H4 (cell line): ENCODE results near the gene RAB11FIP4. TPM values are rescaled to one million over a fixed set of nuclear protein-coding genes. Genes with fewer than 3 reads are reported as not detected.
A peak's percentile ranks its signal among the peaks of the same experiment; 100 is the strongest.

Source experiments
- DNase-seq: peaks from one replicate; pipeline ENCODE4 v3.0.0-alpha.2; 2015; ENCODE audit warnings: low spot score
- total RNA-seq: library from RNA; depleted of rRNA; stranded (reverse); fragments of >200 nt; shearing (Covaris generic); gene quantifications from 2 replicates; pipeline ENCODE4 v1.2.3, GENCODE V29; 2014

The RAB11FIP4 gene
- total RNA-seq, 1 experiment from 2014 or later, result 4.8 TPM

- no peak for DNase-seq
These were observed 95.7 kb downstream of the RAB11FIP4 start for GRCh38 chr17:31487063-31487647.

DNA sequence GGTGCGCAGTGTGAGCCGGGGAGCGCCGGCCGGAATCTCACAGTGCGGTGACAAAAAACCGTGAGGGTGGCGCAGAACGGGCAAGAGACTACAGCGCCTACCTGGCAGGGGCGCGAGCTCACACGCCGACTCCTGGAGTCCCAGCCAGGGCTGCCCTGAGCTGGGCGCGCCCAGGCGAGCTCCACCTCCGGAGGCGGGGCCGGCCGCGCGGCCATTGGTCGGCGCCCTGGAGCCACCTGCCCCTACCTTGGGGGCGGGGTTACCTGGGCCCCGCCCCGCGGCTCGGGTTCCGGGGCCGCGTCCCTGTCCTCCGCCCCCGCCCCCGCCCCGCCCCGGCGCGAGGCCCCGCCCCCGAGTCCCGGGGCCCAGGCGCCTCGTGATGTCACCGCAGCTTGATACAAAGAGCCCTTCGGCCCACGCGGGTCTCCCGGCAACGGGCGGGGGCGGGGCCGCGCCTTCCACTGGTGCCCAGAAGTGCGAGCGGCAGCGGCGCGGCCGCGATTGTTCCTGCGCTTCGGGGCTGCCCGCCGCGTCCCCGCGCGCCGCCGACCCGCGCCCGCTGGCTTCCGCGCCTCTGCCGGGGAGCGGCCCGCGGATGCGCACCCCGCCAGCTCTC lies 96.3 kb downstream of the RAB11FIP4 start:
- DNase-seq, result peak; percentile 72

- no peak for DNase-seq
These were observed 96.9 kb downstream of the RAB11FIP4 start for GRCh38 chr17:31488264-31488981.

- no peak for DNase-seq
These were observed 97.5 kb downstream of the RAB11FIP4 start for GRCh38 chr17:31488982-31489294.

DNA sequence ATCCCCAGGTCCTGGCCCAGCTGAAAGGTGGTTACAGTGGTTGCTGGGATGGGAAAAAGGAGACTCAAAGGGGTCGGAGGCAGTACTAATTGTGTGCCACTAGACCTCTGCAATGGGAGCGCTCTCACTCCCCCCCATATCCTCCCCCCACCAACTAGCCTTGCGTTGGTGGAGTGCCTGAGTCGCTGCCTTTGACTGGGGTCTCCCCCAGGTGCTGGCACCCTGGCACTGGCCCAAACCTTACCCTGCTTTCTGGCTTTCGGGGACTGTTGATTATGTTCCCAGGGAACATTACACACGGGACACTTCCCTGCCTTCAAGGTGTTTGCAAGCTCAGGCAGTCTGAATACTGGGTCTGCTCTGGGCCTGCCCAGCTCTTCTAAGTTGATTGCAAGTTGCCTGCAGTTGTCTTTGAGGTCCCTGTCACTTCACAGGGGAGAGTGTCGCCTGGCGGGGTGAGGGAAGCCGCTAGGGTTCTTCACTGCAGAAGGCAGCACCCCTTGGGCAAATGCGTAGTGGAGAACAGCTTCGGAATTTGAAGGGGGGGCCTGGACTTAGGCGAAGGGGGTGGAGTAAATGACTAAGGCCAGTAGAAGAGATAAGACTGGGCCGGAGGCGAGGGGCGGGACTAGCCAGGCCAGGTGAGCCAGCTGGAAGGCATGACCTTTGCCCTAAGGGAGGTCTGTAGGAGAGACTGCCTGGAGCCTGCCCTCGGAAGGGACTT lies 98.0 kb downstream of the RAB11FIP4 start:
- no peak for DNase-seq

GRCh38 chr17:31490019-31490650 lies 98.7 kb downstream of the RAB11FIP4 start:
- DNase-seq, result no peak

GRCh38 chr17:31490671-31491375 lies 99.3 kb downstream of the RAB11FIP4 start:
- DNase-seq, result no peak

- no peak for DNase-seq
These were observed 100.1 kb downstream of the RAB11FIP4 start for GRCh38 chr17:31491376-31492131.

DNA sequence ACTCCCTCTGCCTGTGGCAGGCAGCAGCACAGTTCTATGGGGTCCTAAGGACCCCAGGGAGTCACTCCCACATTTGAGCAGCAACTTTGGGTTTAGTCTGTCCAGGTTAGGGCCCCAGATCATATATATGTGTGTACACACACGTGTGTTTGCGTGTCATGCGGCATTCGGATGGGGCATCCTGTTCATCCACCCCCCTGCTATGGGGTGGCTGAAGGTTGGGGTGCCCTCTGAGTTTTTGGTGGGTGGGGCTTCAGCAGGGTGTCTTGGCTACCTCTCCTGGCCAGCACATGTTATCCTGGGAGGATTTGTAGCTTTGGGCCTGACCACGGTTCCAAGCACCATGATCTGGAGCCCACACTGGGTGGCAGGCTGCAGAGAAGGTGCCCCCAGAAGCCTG lies 100.7 kb downstream of the RAB11FIP4 start:
- no peak for DNase-seq

- DNase-seq, result no peak
These were observed 101.6 kb downstream of the RAB11FIP4 start for GRCh38 chr17:31492880-31493655.

GRCh38 chr17:31493656-31494155 lies 102.2 kb downstream of the RAB11FIP4 start:
- no peak for DNase-seq

- DNase-seq, result no peak
These were observed 103.0 kb downstream of the RAB11FIP4 start for GRCh38 chr17:31494259-31495021.

- peak; percentile 38 for DNase-seq
These were observed 103.8 kb downstream of the RAB11FIP4 start for GRCh38 chr17:31495022-31495885.

DNA sequence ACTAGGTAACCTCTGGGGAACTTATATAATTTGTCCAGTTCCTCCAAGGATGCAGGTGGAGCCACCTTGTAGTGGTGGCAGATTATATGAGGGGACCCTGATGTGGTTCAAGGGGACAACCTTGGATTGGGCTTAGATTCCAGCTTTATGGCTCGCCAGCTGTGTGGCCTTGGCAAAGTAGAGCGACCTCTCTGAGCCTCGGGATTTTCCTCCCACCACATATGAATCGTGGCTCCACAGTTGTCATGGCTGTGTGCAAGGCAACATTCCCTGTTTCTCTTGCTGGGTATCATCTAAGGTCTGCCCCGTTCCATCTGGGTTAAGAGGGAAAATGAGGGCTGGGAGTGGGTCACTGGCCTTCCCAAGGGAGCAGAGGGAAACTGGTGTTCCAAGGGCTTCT lies 104.6 kb downstream of the RAB11FIP4 start:
- DNase-seq, result no peak

GRCh38 chr17:31496601-31497000 lies 105.1 kb downstream of the RAB11FIP4 start:
- DNase-seq, result no peak

DNA sequence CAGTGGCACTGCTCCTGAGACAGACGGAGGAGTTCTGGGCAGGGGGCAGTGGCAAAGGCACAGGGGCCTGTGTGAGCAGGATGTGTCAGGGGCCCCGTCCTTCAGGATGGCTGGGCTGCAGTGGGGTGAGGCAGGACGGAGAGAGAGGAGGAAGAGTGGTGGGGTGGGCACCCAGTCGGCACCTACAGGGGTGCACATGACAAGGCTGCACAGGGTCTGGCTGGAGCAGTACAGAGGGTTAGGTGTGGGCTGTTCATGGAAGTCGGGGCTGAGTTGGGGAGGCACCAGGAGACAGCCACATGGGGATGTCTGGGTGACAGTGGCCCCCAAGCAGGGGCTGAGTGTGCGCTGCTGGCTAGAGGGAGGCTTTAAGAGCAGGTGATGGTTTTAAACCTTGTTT lies 106.0 kb downstream of the RAB11FIP4 start:
- no peak for DNase-seq

DNA sequence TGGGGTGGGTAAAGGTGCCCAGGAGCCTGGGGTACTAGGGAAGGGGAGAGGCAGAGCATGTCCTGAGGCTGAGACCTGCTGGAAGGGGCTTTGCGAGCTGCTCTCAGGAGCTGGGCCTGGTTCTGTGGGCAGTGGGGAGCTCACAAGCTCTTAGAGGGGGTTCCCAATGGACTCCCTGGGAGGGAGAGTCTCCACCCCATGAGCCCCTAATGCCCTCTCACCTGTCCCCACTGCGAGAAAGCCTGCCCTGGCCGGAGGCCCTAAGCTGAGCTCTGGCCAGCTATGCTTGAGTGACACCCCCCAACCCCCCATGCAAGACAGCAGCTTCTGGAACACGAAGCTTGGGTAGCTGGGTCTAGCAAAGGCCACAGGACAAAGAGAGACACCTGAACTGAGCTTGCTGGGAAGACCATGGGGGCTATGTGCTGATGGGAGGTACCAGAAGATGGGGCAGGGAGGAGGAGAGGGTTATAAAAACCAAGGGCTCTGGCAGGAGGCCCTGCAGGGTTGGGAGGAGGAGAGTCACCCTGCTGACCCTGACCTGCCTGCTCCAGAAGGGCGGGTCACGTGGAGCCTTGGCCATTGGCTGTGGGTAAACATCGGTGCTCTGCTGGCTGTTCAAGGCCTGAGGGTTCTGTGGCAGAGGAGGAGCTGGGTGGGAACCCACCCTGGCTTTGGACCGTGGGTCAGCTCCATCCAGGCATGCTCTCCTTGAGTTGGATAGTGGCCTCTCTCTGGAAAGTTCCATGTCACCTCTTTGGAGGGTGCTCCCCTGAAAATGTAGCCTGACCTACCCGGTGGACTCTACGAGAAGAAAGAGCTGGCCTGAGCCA lies 106.7 kb downstream of the RAB11FIP4 start:
- DNase-seq, result no peak
